B cell (primary cell): ENCODE data around the gene HOXB9. TPM values are rescaled to one million over a fixed set of nuclear protein-coding genes. Genes with fewer than 3 reads are reported as not detected.

Experiments
- ATAC-seq: fragments of 200-7000 bp; cut with Tn5 transposase; one replicate; pipeline ENCODE4 v1.10.0; 2021; ENCODE audit warnings: low read depth, mild to moderate bottlenecking, moderate number of reproducible peaks, moderate library complexity
- CTCF ChIA-PET: fragments of 350-600 bp; sonication (Branson Sonifier 250); formaldehyde crosslinking; loops from one replicate; lab custom pipeline; 2021; ENCODE audit warnings: antibody characterized with exemption, inconsistent platforms; lab: Charles Lee
- POLR2A ChIA-PET: fragments of 350-600 bp; sonication (Branson Sonifier 250); formaldehyde crosslinking; loops from one replicate; lab custom pipeline; 2021; ENCODE audit warnings: antibody characterized with exemption; lab: Charles Lee
- DNase-seq: peaks from one replicate; pipeline ENCODE4 v3.0.0; 2013
- H2AFZ ChIP-seq: 2 replicates; pipeline ENCODE4 v1.6.1; 2012; ENCODE audit warnings: mild to moderate bottlenecking, low read depth, low read length; ENCODE audit not compliant: insufficient read depth, poor library complexity, severe bottlenecking
- H3K27ac ChIP-seq, 2 donors: 1 replicate in 1 of 2; 2 replicates in 1 of 2; pipeline ENCODE4 v1.5.1; 2012 to 2013; ENCODE audit warnings: low read length in 2 of 2, mild to moderate bottlenecking in 2 of 2, moderate library complexity in 1 of 2
- H3K27me3 ChIP-seq, 4 experiments: fragments of 200-600 bp in 1 of 4; sonication (generic) in 1 of 4; replicated peaks in 1 of 4; 1 replicate in 2 of 4; 2 replicates in 2 of 4; pipeline versions ENCODE4 v1.6.1 to v1.7.0; 2013 to 2016; ENCODE audit warnings: low read length in 3 of 4, mild to moderate bottlenecking in 2 of 4, mixed read lengths in 1 of 4, moderate library complexity in 1 of 4; ENCODE audit not compliant: insufficient read depth in 4 of 4, control insufficient read depth in 3 of 4; ENCODE audit errors: control extremely low read depth in 1 of 4
- H3K36me3 ChIP-seq, 2 experiments: replicated peaks in 1 of 2; 1 replicate in 1 of 2; 2 replicates in 1 of 2; pipeline versions ENCODE4 v1.6.1 to v1.7.1; 2013; ENCODE audit warnings: low read length in 1 of 2; ENCODE audit not compliant: insufficient read depth in 2 of 2, control insufficient read depth in 1 of 2; ENCODE audit errors: control extremely low read depth in 1 of 2, extremely low read depth in 1 of 2
- H3K4me1 ChIP-seq, 2 donors: fragments of 200-600 bp in 1 of 2; sonication (generic) in 1 of 2; 1 replicate in 1 of 2; 2 replicates in 1 of 2; pipeline versions ENCODE4 v1.5.1 to v1.6.1; 2013 to 2017; ENCODE audit warnings: low read length in 2 of 2; ENCODE audit not compliant: control insufficient read depth in 2 of 2, insufficient read depth in 2 of 2
- H3K4me2 ChIP-seq: replicated peaks from 2 replicates; pipeline ENCODE3; 2012; ENCODE audit warnings: mild to moderate bottlenecking, low read depth, low read length; ENCODE audit not compliant: poor library complexity, severe bottlenecking
- H3K4me3 ChIP-seq, 5 experiments: fragments of 200-600 bp in 1 of 5; sonication (generic) in 1 of 5; 1 replicate in 3 of 5; 2 replicates in 2 of 5; pipeline versions ENCODE4 v1.5.1 to v1.7.0; 2011 to 2016; ENCODE audit warnings: low read length in 4 of 5, mild to moderate bottlenecking in 4 of 5, low read depth in 2 of 5, control low read depth in 1 of 5, moderate library complexity in 1 of 5; ENCODE audit not compliant: insufficient read depth in 1 of 5; ENCODE audit errors: control extremely low read depth in 1 of 5, extremely low read depth in 1 of 5
- H3K79me2 ChIP-seq: fragments of 200-600 bp; sonication (generic); one replicate; pipeline ENCODE4 v1.6.0; 2016; ENCODE audit warnings: low read length; ENCODE audit not compliant: control insufficient read depth, insufficient read depth
- H3K9ac ChIP-seq: fragments of 200-600 bp; sonication (generic); 2 replicates; pipeline ENCODE4 v1.6.1; 2017; ENCODE audit warnings: mild to moderate bottlenecking, low read length, moderate library complexity
- H3K9me3 ChIP-seq, 3 donors: one replicate each; pipeline versions ENCODE4 v1.6.1 to v1.7.1; 2013; ENCODE audit warnings: low read length in 2 of 3; ENCODE audit not compliant: control insufficient read depth in 2 of 3, insufficient read depth in 1 of 3; ENCODE audit errors: control extremely low read depth in 1 of 3
- H4K20me1 ChIP-seq: 2 replicates; pipeline ENCODE4 v1.6.0; 2012; ENCODE audit warnings: mild to moderate bottlenecking, low read length; ENCODE audit not compliant: insufficient read depth, control insufficient read depth, poor library complexity, severe bottlenecking
- H3K27ac Mint-ChIP-seq: one replicate; pipeline ENCODE4 v1.8.0; 2021; ENCODE audit warnings: mixed read lengths
- H3K27me3 Mint-ChIP-seq: one replicate; pipeline ENCODE4 v1.8.0; 2021; ENCODE audit warnings: mixed read lengths
- H3K4me1 Mint-ChIP-seq: one replicate; pipeline ENCODE4 v1.8.0; 2021; ENCODE audit warnings: mixed read lengths
- H3K4me3 Mint-ChIP-seq: one replicate; pipeline ENCODE4 v1.8.0; 2021; ENCODE audit warnings: mixed read lengths
- H3K9me3 Mint-ChIP-seq: one replicate; pipeline ENCODE4 v1.8.0; 2022; ENCODE audit warnings: mixed read lengths; ENCODE audit not compliant: insufficient read depth
- EZH2 ChIP-seq: IDR thresholded peaks from 2 replicates; pipeline ENCODE4 v1.6.1; 2012; ENCODE audit warnings: borderline replicate concordance, low read depth, mild to moderate bottlenecking, moderate library complexity, low read length; ENCODE audit not compliant: insufficient read depth, poor library complexity, severe bottlenecking
- WGBS: methylation state at CpG from one replicate; pipeline ENCODE4 v1.1.5; 2013; ENCODE audit warnings: missing lambda C conversion rate; ENCODE audit not compliant: insufficient coverage; 5-methylcytosine and 5-hydroxymethylcytosine counted together
- intact Hi-C: fragments of 100-400 bp; cut with micrococcal nuclease; formaldehyde crosslinking; loops from one replicate; pipeline ENCODE4 v1.10.0; 2022
- polyA plus RNA-seq: library from polyadenylated mRNA; depleted of rRNA; stranded (reverse); fragments of >200 nt; gene quantifications from 2 replicates; pipeline ENCODE4 v1.2.3, GENCODE V29; 2012
- total RNA-seq, 2 donors: library from RNA; stranded (reverse); fragments of 120-200 nt in 1 of 2; gene quantifications; 1 replicate in 1 of 2; 2 replicates in 1 of 2; pipeline versions ENCODE4 v1.2.3 to v1.2.4, GENCODE V29; 2013 to 2022
- TF ChIP-seq, protein P1 (sequence below): fragments of 200-600 bp; IDR thresholded peaks from one replicate; pipeline ENCODE4 v1.8.0; 2022; ENCODE audit warnings: antibody characterized with exemption, mild to moderate bottlenecking

HOXB9 gene
- total and polyA plus RNA-seq, 2 donors (not counting 1 experiment from before 2014, with no cell fraction given), result 0.07 TPM; not detected in 1

- peaks cover 27 to 30% of the 10 kb centered on the region in 2 donors for H3K4me1 ChIP-seq
- Mint-ChIP-seq H3K9me3 (no peaks in the 10 kb centered on the region), H3K27ac (no peak overlapping the region), H3K4me3 (no peak overlapping the region), H3K4me1 (peaks cover 29% of the 10 kb centered on the region), H3K27me3 (peaks cover 71% of the 10 kb centered on the region)
- ATAC-seq (no peak), DNase-seq (peak; percentile 23)
- H3K4me2 ChIP-seq, result peak overlapping the region; percentile 34
- H4K20me1 ChIP-seq, result no peaks in the 10 kb centered on the region
- POLR2A ChIA-PET, result no interaction called here
- no peak overlapping the region for H3K27ac ChIP-seq
- H3K36me3 ChIP-seq, result no peaks in the 10 kb centered on the region
- CTCF ChIA-PET, result no interaction called here
- TF ChIP-seq, protein P1, sequence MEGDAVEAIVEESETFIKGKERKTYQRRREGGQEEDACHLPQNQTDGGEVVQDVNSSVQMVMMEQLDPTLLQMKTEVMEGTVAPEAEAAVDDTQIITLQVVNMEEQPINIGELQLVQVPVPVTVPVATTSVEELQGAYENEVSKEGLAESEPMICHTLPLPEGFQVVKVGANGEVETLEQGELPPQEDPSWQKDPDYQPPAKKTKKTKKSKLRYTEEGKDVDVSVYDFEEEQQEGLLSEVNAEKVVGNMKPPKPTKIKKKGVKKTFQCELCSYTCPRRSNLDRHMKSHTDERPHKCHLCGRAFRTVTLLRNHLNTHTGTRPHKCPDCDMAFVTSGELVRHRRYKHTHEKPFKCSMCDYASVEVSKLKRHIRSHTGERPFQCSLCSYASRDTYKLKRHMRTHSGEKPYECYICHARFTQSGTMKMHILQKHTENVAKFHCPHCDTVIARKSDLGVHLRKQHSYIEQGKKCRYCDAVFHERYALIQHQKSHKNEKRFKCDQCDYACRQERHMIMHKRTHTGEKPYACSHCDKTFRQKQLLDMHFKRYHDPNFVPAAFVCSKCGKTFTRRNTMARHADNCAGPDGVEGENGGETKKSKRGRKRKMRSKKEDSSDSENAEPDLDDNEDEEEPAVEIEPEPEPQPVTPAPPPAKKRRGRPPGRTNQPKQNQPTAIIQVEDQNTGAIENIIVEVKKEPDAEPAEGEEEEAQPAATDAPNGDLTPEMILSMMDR, result no peak
- no peak for TF ChIP-seq EZH2
- intact Hi-C loops, result no loop called here
- H3K9ac ChIP-seq, result no peak overlapping the region
- H3K4me3 ChIP-seq, result no peak overlapping the region
- no peak overlapping the region for H2AFZ ChIP-seq
- H3K27me3 ChIP-seq, result peaks cover 0 to 83% (median 44%) of the 10 kb centered on the region in 4 experiments
- WGBS, result 16% methylated on average over 58 of the region's 58 CpGs
- no peaks in the 10 kb centered on the region for H3K79me2 ChIP-seq
- peaks cover 0 to 24% (median 0%) of the 10 kb centered on the region in 3 donors for H3K9me3 ChIP-seq
Observed at GRCh38 chr17:48642059-48642842, 16.1 kb upstream of the HOXB9 start.

- no peak overlapping the region for H3K27ac Mint-ChIP-seq
- peaks cover 0 to 24% (median 0%) of the 10 kb centered on the region in 3 donors for H3K9me3 ChIP-seq
- no peak for TF ChIP-seq EZH2
- TF ChIP-seq, protein P1, result no peak
- H3K4me3 Mint-ChIP-seq, result peak overlapping the region; percentile 52
- no peaks in the 10 kb centered on the region for H3K79me2 ChIP-seq
- DNase-seq (peak; percentile 27), ATAC-seq (no peak)
- no peak overlapping the region for H2AFZ ChIP-seq
- peaks cover 0 to 85% (median 49%) of the 10 kb centered on the region in 4 experiments for H3K27me3 ChIP-seq
- intact Hi-C loops, result no loop called here
- WGBS, result 19% methylated on average over 21 of the region's 29 CpGs
- ChIA-PET CTCF (interaction anchor here (1.9 kb wide), 1 partner anchor 22 kb away, joined by 5 read pairs; no protein-coding TSS in a partner anchor), POLR2A (no interaction called here)
- H3K4me3 ChIP-seq, result no peak overlapping the region
- peaks cover 28% of the 10 kb centered on the region for H3K4me1 Mint-ChIP-seq
- no peaks in the 10 kb centered on the region for H3K36me3 ChIP-seq
- H3K4me1 ChIP-seq, result peaks cover 23 to 31% of the 10 kb centered on the region in 2 donors
- H3K9ac ChIP-seq, result no peak overlapping the region
- no peak overlapping the region for H3K27ac ChIP-seq
- H3K9me3 Mint-ChIP-seq, result no peaks in the 10 kb centered on the region
- peak overlapping the region; percentile 34 for H3K4me2 ChIP-seq
- H3K27me3 Mint-ChIP-seq, result peaks cover 74% of the 10 kb centered on the region
- H4K20me1 ChIP-seq, result no peaks in the 10 kb centered on the region
Observed at GRCh38 chr17:48641541-48642058, 15.4 kb upstream of the HOXB9 start.
